ENCODE measurements around the gene RELN. TPM values are rescaled to one million over a fixed set of nuclear protein-coding genes. Genes with fewer than 3 reads are reported as not detected.

Gene RELN
- total RNA-seq, 1 donor from 2014 or later, result not detected

DNA sequence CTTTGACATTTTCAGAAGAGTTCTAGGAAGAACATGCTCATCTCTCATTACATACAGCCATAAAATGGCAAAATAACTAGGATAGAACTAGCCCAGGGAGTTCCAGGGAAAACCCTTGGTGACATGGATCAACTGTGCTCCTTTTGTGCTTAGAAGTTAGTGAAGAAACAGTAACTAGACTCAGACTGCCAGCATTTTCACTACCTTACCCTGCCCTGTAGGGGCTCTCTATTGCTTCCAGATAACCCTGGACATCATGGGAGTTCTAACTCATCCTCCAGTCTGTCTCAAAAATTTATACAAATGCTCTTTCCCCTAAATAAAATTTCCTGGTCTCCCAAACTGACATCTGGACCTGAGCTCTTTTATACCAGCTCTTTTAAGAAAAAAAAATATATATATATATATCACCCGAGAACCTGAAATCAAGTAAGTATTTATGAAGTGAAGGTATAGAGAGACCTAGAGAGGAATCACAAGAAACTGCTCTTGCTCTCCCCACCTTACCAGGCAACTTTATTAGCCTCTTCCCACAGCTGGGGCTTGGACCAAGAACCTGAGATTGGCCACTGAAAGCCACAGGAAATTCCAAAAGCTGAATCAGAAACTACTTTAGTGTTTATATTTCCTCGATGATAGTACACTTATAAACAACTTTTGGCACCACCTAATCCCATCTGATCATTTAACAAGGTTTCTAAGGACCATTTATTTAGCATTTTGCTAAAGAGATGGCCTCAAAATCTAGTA is 101.4 kb downstream of the RELN start:
- Histone ChIP-seq H3K4me3 (ENCODE audit: low read depth, low read length) (no peak overlapping the region), H3K36me3 (ENCODE audit: control insufficient read depth, insufficient read depth, low read length) (no peaks in the 10 kb centered on the region), H3K27me3 (ENCODE audit: control insufficient read depth, insufficient read depth, low read length) (no peaks in the 10 kb centered on the region)
- TF ChIP-seq, protein P1, sequence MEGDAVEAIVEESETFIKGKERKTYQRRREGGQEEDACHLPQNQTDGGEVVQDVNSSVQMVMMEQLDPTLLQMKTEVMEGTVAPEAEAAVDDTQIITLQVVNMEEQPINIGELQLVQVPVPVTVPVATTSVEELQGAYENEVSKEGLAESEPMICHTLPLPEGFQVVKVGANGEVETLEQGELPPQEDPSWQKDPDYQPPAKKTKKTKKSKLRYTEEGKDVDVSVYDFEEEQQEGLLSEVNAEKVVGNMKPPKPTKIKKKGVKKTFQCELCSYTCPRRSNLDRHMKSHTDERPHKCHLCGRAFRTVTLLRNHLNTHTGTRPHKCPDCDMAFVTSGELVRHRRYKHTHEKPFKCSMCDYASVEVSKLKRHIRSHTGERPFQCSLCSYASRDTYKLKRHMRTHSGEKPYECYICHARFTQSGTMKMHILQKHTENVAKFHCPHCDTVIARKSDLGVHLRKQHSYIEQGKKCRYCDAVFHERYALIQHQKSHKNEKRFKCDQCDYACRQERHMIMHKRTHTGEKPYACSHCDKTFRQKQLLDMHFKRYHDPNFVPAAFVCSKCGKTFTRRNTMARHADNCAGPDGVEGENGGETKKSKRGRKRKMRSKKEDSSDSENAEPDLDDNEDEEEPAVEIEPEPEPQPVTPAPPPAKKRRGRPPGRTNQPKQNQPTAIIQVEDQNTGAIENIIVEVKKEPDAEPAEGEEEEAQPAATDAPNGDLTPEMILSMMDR (IDR thresholded peaks at IDR 0.05; ENCODE audit: insufficient read depth, low read length, severe bottlenecking), result no peak
- FAIRE-seq, result no peak
- DNase-seq (ENCODE audit: low read depth), result no peak

DNA sequence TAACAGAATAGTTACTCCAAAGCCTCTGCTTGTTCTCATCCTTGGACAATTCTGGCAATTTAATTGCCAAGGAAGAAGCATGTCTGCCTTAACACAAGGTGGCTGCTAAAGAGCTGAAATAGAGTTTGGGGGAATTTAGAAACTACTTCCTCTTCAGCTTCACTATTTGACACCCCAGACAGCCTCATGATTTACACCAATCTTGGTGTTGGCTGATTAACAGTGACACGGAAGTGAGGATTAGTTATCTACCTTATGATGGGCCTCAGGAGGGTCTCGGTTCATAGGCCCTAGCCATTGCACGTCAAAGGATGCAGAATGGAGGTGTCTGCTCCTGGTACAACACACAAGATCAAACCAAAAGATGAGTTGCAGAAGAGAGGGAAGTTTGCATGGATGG is 102.4 kb downstream of the RELN start:
- TF ChIP-seq, protein P1 (IDR thresholded peaks at IDR 0.05; ENCODE audit: insufficient read depth, low read length, severe bottlenecking), result no peak
- no peaks in the 10 kb centered on the region for H3K27me3 ChIP-seq (ENCODE audit: control insufficient read depth, insufficient read depth, low read length)
- no peak overlapping the region for H3K4me3 ChIP-seq (ENCODE audit: low read depth, low read length)
- DNase-seq (ENCODE audit: low read depth) (no peak), FAIRE-seq (no peak)
- no peaks in the 10 kb centered on the region for H3K36me3 ChIP-seq (ENCODE audit: control insufficient read depth, insufficient read depth, low read length)

DNA sequence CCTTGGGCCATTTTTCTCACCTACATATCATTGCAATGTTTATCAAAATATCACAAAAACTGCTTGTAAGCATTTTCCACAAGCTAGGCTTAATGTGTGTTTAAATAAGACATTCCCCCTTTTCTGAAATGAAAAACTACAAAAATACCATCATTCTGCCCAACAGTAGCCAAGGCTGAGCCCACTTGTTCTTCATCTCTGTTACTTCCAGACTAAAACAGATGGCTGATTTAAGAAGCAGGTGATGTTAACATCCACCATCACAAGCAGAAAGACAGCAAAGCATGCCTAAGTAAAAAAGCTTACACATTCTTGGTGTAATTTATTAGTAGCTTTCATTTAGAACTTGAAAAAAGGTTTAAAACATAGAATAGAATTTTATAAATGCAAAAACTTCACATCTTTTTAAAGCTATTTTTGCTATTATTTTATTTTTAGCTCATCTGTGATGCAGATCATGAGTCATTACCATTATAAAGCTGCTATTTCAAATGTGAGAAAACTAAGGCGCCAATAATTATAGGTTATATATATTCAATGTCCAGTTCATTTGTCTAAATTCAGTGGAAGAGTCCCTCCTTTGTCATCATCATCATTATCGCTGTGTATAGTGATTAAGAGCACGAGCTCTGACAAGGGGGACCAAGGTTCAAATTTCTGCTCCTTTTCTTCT is 109.4 kb downstream of the RELN start:
- TF ChIP-seq, protein P1 (IDR thresholded peaks at IDR 0.05; ENCODE audit: insufficient read depth, low read length, severe bottlenecking), result no peak
- no peak overlapping the region for H3K4me3 ChIP-seq (ENCODE audit: low read depth, low read length)
- DNase-seq (ENCODE audit: low read depth) (no peak), FAIRE-seq (no peak)
- H3K36me3 ChIP-seq (ENCODE audit: control insufficient read depth, insufficient read depth, low read length), result no peaks in the 10 kb centered on the region
- no peaks in the 10 kb centered on the region for H3K27me3 ChIP-seq (ENCODE audit: control insufficient read depth, insufficient read depth, low read length)

DNA sequence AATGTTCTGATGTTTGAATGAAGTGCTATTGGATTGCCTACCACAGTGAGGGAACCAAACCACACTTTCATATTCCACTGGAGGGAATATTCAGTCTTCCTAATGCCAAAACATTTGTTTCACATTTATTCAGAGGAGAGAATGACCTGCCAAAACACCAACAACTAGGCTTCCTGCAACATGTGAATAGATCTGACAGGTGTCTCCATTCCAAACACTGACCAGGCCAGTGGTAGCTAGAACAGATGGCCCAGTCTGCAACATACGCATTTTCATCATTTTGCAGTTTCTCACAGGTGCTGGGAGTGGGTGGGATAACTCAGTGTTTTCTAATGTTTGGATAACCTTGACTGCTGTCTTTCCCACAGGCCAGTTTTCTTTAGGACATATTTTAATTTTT is 110.0 kb downstream of the RELN start:
- FAIRE-seq, result no peak

DNA sequence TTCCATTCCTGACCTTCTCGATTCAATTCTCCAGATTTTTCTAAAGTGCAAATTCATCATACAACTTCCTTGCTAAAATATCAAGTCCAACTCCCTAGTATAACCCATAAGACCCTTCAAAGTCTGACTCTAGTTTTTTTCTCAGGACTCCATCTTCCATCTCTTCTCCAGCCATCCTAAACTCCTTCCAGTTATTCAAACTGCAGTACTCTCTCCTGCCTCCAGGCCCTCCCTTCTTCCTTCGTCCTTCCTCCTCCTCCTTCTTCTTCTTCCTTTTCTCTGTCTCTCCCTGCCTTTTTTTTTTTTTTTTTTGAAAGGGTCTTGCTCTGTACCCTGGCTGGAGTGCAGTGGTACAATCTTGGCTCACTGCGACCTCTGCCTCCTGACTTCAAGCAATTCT is 111.9 kb downstream of the RELN start:
- Histone ChIP-seq H3K36me3 (ENCODE audit: control insufficient read depth, insufficient read depth, low read length) (no peaks in the 10 kb centered on the region), H3K27me3 (ENCODE audit: control insufficient read depth, insufficient read depth, low read length) (no peaks in the 10 kb centered on the region), H3K4me3 (ENCODE audit: low read depth, low read length) (no peak overlapping the region)
- FAIRE-seq (no peak), DNase-seq (ENCODE audit: low read depth) (no peak)
- TF ChIP-seq, protein P1 (IDR thresholded peaks at IDR 0.05; ENCODE audit: insufficient read depth, low read length, severe bottlenecking), result no peak

More for the DNA sequence above, 110.0 kb downstream of the RELN start:
- H3K36me3 ChIP-seq (ENCODE audit: control insufficient read depth, insufficient read depth, low read length), result no peaks in the 10 kb centered on the region
- DNase-seq (ENCODE audit: low read depth), result no peak
- H3K27me3 ChIP-seq (ENCODE audit: control insufficient read depth, insufficient read depth, low read length), result no peaks in the 10 kb centered on the region
- no peak overlapping the region for H3K4me3 ChIP-seq (ENCODE audit: low read depth, low read length)
- TF ChIP-seq, protein P1 (IDR thresholded peaks at IDR 0.05; ENCODE audit: insufficient read depth, low read length, severe bottlenecking), result no peak
